IPS-NIHi11 (cell line): ENCODE data around the gene SLC24A4.

ENCODE experiments used
- DNase-seq: peaks from one replicate; pipeline ENCODE4 v3.0.0; 2012; ENCODE audit warnings: mixed read lengths, low spot score

Gene SLC24A4

GRCh38 chr14:92368001-92368400, 45.0 kb downstream of the SLC24A4 start:
- DNase-seq = no peak

GRCh38 chr14:92369097-92369496, 46.1 kb downstream of the SLC24A4 start:
- no peak for DNase-seq

- DNase-seq = no peak
These were observed 49.3 kb downstream of the SLC24A4 start for GRCh38 chr14:92372230-92372629.

- no peak for DNase-seq
These were observed 50.4 kb downstream of the SLC24A4 start for GRCh38 chr14:92373336-92373735.

- DNase-seq = no peak
These were observed 57.2 kb downstream of the SLC24A4 start for GRCh38 chr14:92380131-92380530.

- DNase-seq = no peak
These were observed 57.6 kb downstream of the SLC24A4 start for GRCh38 chr14:92380582-92380981.

GRCh38 chr14:92382677-92383076, 59.7 kb downstream of the SLC24A4 start:
- peak; percentile 58 for DNase-seq

- DNase-seq = no peak
These were observed 60.8 kb downstream of the SLC24A4 start for GRCh38 chr14:92383805-92384204.

- no peak for DNase-seq
These were observed 61.6 kb downstream of the SLC24A4 start for GRCh38 chr14:92384461-92385133.

GRCh38 chr14:92385561-92385960, 62.6 kb downstream of the SLC24A4 start:
- no peak for DNase-seq

- DNase-seq = no peak
These were observed 63.2 kb downstream of the SLC24A4 start for GRCh38 chr14:92386165-92386564.

- no peak for DNase-seq
These were observed 63.7 kb downstream of the SLC24A4 start for GRCh38 chr14:92386637-92387036.

GRCh38 chr14:92387578-92387977, 64.6 kb downstream of the SLC24A4 start:
- no peak for DNase-seq

- DNase-seq = no peak
These were observed 66.7 kb downstream of the SLC24A4 start for GRCh38 chr14:92389598-92390158.

GRCh38 chr14:92391726-92392125, 68.8 kb downstream of the SLC24A4 start:
- no peak for DNase-seq

- no peak for DNase-seq
These were observed 69.7 kb downstream of the SLC24A4 start for GRCh38 chr14:92392711-92393110.

- DNase-seq = no peak
These were observed 74.4 kb downstream of the SLC24A4 start for GRCh38 chr14:92397150-92397952.

- DNase-seq = no peak
These were observed 75.1 kb downstream of the SLC24A4 start for GRCh38 chr14:92397953-92398564.

GRCh38 chr14:92398888-92399636, 76.1 kb downstream of the SLC24A4 start:
- DNase-seq = no peak

GRCh38 chr14:92400579-92401444, 77.8 kb downstream of the SLC24A4 start:
- no peak for DNase-seq

GRCh38 chr14:92401561-92401960, 78.6 kb downstream of the SLC24A4 start:
- no peak for DNase-seq
